Central memory CD8-positive, alpha-beta T cell (primary cell): Measurements from ENCODE around the gene GADD45GIP1.
"Not testable (repeated sequence)": the region's sequence is repeated elsewhere in the genome, so short reads cannot be mapped to it uniquely, and the experiment has no call there.

Experiments used
- ATAC-seq: fragments of 150-1000 bp; cut with Tn5 transposase; replicated peaks from 2 replicates; pipeline ENCODE4 v1.10.0; 2022; ENCODE audit warnings: mild to moderate bottlenecking, moderate FRiP score, moderate number of reproducible peaks; ENCODE audit not compliant: poor library complexity, severe bottlenecking; ENCODE audit errors: extremely low read depth
- DNase-seq, 2 donors: peaks; one replicate each; pipeline ENCODE4 v3.0.0; 2021; ENCODE audit warnings: low spot score in 2 of 2
- H3K27ac Mint-ChIP-seq: one replicate; pipeline ENCODE4 v1.8.0; 2022; ENCODE audit warnings: low read depth, mild to moderate bottlenecking, moderate library complexity, mixed read lengths
- H3K27me3 Mint-ChIP-seq: one replicate; pipeline ENCODE4 v1.8.0; 2022; ENCODE audit warnings: mixed read lengths
- H3K36me3 Mint-ChIP-seq: one replicate; pipeline ENCODE4 v1.8.0; 2022; ENCODE audit warnings: mild to moderate bottlenecking, moderate library complexity, mixed read lengths; ENCODE audit not compliant: insufficient read depth
- H3K4me1 Mint-ChIP-seq: one replicate; pipeline ENCODE4 v1.8.0; 2022; ENCODE audit warnings: mixed read lengths
- H3K4me3 Mint-ChIP-seq: one replicate; pipeline ENCODE4 v1.8.0; 2022; ENCODE audit warnings: mild to moderate bottlenecking, moderate library complexity, mixed read lengths
- H3K9me3 Mint-ChIP-seq: one replicate; pipeline ENCODE4 v1.8.0; 2022; ENCODE audit warnings: mixed read lengths

The GADD45GIP1 gene

GRCh38 chr19:12984143-12984627 is 27.2 kb upstream of the GADD45GIP1 start:
- no peak for ATAC-seq
- Mint-ChIP-seq H3K27me3 (no peaks in the 10 kb centered on the region), H3K36me3 (peaks cover 4% of the 10 kb centered on the region), H3K27ac (no peak overlapping the region), H3K4me1 (peaks cover 8% of the 10 kb centered on the region), H3K9me3 (no peaks in the 10 kb centered on the region), H3K4me3 (no peak overlapping the region)
- no peak for DNase-seq

DNA sequence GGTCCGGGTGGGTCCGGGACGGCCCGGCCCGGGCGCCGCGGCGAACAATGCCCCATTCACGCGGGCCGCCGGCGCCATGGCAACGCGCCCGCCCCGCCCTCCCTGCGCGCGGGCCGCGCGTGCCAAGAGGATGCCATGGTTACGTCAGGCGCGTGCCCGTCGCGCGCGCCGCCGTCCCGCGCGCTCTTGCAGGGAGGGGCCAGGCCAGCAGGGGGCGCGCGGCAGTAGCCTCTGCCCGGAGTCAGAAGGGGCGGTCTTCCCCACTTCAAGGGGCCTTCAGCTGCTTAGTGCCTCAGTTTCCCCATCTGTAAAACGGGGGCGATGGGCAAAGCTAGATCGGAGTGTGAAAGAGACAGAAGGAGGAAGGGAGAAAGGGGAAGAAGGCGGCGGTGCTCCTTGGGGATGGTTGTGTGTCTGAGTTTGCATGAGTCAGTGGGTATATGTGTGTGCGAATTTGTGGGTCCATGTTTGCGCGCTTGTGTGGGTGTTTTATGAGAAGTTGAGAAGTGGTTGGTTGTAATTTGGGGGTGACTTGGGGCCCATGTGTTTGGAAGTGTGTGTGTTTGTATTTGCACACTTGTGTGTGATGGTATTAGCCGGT is 26.6 kb upstream of the GADD45GIP1 start:
- Mint-ChIP-seq H3K27ac (no peak overlapping the region), H3K9me3 (no peaks in the 10 kb centered on the region), H3K4me3 (no peak overlapping the region), H3K27me3 (no peaks in the 10 kb centered on the region), H3K4me1 (peaks cover 8% of the 10 kb centered on the region), H3K36me3 (peaks cover 4% of the 10 kb centered on the region)
- DNase-seq (peak; percentile 75 to 79), ATAC-seq (peak; percentile 45)

DNA sequence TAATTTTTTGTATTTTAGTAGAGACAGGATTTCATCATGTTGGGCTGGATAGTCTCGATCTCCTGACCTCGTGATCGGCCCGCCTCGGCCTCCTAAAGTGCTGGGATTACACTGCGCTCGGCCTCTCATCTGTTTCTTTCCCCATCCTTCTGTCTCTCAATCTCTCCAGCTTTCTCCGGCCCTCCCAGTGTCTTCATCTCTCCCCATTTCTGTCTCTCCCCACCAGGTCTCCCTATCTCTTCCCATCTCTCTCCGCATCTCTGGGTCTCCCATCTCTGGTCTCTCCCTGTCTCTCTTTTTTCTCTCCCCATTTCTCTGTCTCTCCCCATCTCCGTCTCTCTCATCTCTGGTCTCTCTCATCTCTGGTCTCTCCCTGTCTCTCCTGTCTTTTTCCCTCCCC is 26.1 kb upstream of the GADD45GIP1 start:
- Mint-ChIP-seq H3K4me3 (no peak overlapping the region), H3K27me3 (peaks cover 5% of the 10 kb centered on the region), H3K9me3 (no peaks in the 10 kb centered on the region), H3K36me3 (peaks cover 4% of the 10 kb centered on the region), H3K27ac (no peak overlapping the region), H3K4me1 (peaks cover 9% of the 10 kb centered on the region)
- DNase-seq = no peak
- ATAC-seq = no peak

- Mint-ChIP-seq H3K27me3 (peaks cover 9% of the 10 kb centered on the region), H3K4me1 (peaks cover 13% of the 10 kb centered on the region), H3K4me3 (no peak overlapping the region), H3K27ac (no peak overlapping the region), H3K9me3 (no peaks in the 10 kb centered on the region), H3K36me3 (peaks cover 4% of the 10 kb centered on the region)
- ATAC-seq (no peak), DNase-seq (no peak)
These were observed 25.6 kb upstream of the GADD45GIP1 start for GRCh38 chr19:12982648-12983047.

DNA sequence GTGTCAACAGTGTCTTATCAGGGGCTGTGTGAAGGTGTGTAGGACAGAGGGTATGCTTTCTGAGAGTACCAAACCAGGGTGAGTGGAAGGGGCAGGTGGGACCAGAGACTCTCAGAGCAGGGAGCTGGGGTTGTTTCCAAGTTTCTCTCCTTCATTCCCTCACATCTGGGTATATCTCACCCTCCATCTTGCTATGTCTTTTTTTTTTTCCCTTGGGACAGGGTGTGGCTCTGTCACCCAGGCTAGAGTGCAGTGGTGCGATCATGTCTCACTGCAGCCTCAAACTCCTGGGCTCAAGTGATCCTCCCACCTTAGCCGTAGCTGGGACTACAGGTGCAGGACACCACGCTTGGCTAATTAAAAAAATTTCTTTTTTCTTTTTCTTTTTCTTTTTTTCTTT is 23.0 kb upstream of the GADD45GIP1 start:
- Mint-ChIP-seq H3K4me3 (no peak overlapping the region), H3K36me3 (peaks cover 3% of the 10 kb centered on the region)

DNA sequence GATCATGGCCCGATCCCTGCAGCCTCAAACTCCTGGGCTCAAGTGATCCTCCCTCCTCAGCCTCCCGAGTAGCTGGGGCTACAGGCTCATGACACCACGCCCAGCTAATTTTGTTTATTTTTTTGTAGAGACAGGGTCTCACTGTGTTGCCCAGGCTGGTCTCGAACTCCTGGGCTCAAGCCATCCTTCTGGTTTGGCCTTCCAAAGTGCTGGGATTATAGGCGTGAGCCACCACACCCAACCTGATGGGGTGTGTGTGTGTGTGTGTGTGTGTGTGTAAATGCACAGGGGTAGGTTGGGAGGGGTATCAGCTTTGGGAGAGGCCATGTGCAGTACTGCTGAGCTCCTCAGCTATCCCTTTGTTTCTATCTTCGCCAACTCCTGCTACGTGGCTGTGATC is 19.1 kb upstream of the GADD45GIP1 start:
- not testable (repeated sequence) for ATAC-seq, H3K4me3 Mint-ChIP-seq, H3K27ac Mint-ChIP-seq, DNase-seq, H3K36me3 Mint-ChIP-seq, H3K9me3 Mint-ChIP-seq, H3K4me1 Mint-ChIP-seq
- peaks cover 25% of the 10 kb centered on the region for H3K27me3 Mint-ChIP-seq

More for the DNA sequence above, 23.0 kb upstream of the GADD45GIP1 start:
- Mint-ChIP-seq H3K4me1 (peaks cover 9% of the 10 kb centered on the region), H3K27ac (no peak overlapping the region), H3K9me3 (no peaks in the 10 kb centered on the region), H3K27me3 (peaks cover 25% of the 10 kb centered on the region)
- DNase-seq (no peak), ATAC-seq (no peak)

- H3K4me1 Mint-ChIP-seq = peaks cover 6% of the 10 kb centered on the region
- peaks cover 3% of the 10 kb centered on the region for H3K36me3 Mint-ChIP-seq
- DNase-seq = no peak
- H3K27ac Mint-ChIP-seq = no peak overlapping the region
- no peaks in the 10 kb centered on the region for H3K9me3 Mint-ChIP-seq
- H3K27me3 Mint-ChIP-seq = peaks cover 25% of the 10 kb centered on the region
- no peak overlapping the region for H3K4me3 Mint-ChIP-seq
- ATAC-seq = no peak
These were observed 18.3 kb upstream of the GADD45GIP1 start for GRCh38 chr19:12975221-12975741.

DNA sequence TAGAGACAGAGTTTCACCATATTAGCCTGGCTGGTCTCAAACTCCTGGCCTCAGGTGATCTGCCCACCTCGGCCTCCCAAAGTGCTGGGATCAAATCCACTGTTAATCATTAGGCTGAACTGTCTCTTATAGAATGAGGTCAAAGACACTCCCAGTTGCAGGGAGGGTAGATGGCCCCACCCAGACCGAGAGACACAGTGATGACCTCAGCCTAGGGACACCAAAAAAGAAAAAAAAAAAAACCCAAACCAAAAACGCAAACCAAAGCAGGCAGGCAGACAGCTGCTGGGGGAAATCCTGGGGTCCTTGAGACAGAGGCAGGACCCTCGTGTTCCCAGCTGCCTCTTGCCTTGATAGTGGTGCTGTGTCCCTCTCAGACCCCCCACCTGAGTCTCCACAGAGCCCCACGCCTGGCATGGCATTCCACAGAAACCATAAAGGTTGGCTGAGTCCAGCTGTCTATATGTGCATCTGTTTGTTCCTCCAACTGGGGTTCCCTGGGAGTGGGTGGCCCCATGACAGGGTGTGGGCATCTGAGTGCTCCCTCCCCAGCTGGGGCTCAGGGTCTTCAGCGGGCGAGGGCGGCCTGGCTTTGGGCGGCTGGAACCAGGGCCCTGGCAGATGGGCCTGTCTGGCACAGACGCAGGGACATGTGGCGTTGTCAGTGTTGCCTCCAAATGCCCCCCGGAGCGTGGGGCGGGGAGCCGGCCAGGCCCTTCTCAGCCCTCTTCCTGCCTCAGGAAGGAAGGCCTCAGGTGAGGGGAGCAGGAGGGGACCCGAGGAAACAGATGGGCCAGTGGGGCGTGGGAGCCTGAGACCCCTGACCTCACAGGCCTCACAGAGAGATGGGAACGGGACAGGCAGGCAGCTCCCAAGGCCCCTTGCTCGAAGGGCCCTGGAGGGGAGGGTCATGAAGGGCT is 17.5 kb upstream of the GADD45GIP1 start:
- no peak for ATAC-seq
- H3K36me3 Mint-ChIP-seq = peaks cover 3% of the 10 kb centered on the region

DNA sequence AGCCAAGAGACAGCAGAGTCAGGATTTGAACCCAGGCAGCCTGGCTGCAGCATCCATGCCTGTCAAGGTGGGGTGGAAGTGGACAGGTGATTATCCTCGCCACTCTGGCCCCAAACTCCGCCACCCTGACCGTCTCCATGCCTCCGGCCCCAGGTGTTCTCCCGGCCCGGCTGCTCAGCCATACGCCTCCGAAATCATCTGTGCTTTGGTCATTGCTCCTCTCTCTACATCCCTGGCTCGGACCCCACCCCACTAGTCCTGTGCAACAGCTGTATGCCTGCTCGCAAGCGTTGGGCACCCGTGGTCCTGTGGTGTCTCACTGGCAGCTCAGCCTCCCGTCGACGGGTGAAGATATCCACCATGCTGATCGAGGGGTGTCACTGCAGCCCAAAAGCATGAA is 16.2 kb upstream of the GADD45GIP1 start:
- DNase-seq = no peak
- Mint-ChIP-seq H3K4me1 (peaks cover 6% of the 10 kb centered on the region), H3K27ac (no peak overlapping the region), H3K27me3 (peaks cover 22% of the 10 kb centered on the region), H3K4me3 (no peak overlapping the region), H3K36me3 (peaks cover 3% of the 10 kb centered on the region), H3K9me3 (no peaks in the 10 kb centered on the region)
- no peak for ATAC-seq

More for the DNA sequence above, 17.5 kb upstream of the GADD45GIP1 start:
- H3K27me3 Mint-ChIP-seq = peaks cover 25% of the 10 kb centered on the region
- H3K9me3 Mint-ChIP-seq = no peaks in the 10 kb centered on the region
- peaks cover 6% of the 10 kb centered on the region for H3K4me1 Mint-ChIP-seq
- no peak overlapping the region for H3K27ac Mint-ChIP-seq
- H3K4me3 Mint-ChIP-seq = no peak overlapping the region
- DNase-seq = no peak

DNA sequence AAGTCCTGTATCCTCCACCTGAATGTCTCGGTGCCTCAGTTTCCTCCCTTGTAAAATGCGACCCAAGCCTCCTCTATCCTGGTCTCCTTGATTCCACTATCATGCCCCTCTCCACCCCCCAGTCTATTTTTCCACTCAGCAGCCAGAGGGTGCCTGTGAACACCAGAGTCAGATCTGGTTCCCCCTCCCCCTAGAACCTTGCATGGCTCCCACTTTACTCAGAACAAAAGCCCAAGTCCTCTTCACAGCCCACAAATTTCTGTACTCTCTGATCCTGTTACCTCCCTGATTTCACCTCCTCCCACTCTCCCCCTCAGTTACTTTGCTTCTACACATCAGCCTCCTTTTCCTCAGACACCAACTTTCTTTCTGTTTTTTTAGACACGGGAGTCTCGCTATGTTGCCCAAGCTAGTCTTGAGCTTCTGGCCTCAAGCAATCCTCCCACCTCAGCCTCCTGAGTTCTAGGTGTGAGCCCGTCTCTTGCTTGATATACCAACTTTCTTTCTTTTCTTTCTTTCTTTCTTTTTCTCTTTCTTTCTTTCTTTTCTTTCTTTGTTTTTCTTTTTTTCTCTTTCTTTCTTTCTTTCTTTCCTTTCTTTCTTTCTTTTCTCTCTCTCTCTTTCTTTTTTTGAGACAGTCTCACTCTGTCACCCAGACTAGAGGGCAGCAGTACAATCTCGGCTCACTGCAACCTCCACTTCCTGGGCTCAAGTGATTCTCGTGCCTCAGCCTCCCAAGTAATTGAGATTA is 13.2 kb upstream of the GADD45GIP1 start:
- no peak overlapping the region for H3K4me3 Mint-ChIP-seq

GRCh38 chr19:12969292-12969988 is 12.4 kb upstream of the GADD45GIP1 start, which contains the start of gene DAND5:
TSS of gene DAND5 (plus strand) at chr19:12969576. CDS start at chr19:12969661, 85 bp downstream.
- ATAC-seq (no peak), DNase-seq (no peak)
- Mint-ChIP-seq H3K9me3 (no peaks in the 10 kb centered on the region), H3K4me3 (no peak within 1 kb of the TSS), H3K4me1 (peaks cover 6% of the 10 kb centered on the region), H3K27ac (no peak within 1 kb of the TSS), H3K27me3 (no peaks in the 10 kb centered on the region), H3K36me3 (peaks cover 4% of the 10 kb centered on the region)

More for the DNA sequence above, 13.2 kb upstream of the GADD45GIP1 start:
- ATAC-seq (no peak), DNase-seq (no peak)
- H3K27me3 Mint-ChIP-seq = no peaks in the 10 kb centered on the region
- H3K9me3 Mint-ChIP-seq = no peaks in the 10 kb centered on the region
- H3K36me3 Mint-ChIP-seq = peaks cover under 1% of the 10 kb centered on the region
- H3K4me1 Mint-ChIP-seq = peaks cover under 1% of the 10 kb centered on the region
- H3K27ac Mint-ChIP-seq = no peak overlapping the region

DNA sequence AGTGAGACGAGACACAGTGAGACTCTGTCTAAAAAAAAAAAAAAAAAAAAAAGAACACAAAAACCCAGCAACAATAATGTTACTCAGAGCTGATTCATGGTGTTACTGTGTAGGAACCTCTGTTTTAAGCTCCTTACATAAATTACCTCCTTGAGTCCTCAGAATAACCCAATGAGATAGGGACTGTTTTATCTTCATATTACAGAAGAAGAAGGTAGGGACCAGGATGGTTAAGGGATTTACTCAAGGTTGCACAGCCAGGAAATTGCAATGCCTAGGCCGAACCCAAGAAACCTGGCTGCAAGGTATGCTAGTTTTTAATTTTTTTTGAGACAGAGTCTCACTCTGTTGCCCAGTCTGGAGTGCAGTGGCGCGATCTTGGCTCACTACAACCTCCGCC is 10.9 kb upstream of the GADD45GIP1 start:
- no peak for DNase-seq
- H3K27ac Mint-ChIP-seq = no peak overlapping the region
- no peaks in the 10 kb centered on the region for H3K27me3 Mint-ChIP-seq
- H3K9me3 Mint-ChIP-seq = no peaks in the 10 kb centered on the region
- no peak overlapping the region for H3K4me3 Mint-ChIP-seq
- H3K4me1 Mint-ChIP-seq = peaks cover 6% of the 10 kb centered on the region
- H3K36me3 Mint-ChIP-seq = peaks cover 4% of the 10 kb centered on the region
- ATAC-seq = no peak
